K562 (cell line): ENCODE results near the gene ZNF716. TPM values are rescaled to one million over a fixed set of nuclear protein-coding genes. Genes with fewer than 3 reads are reported as not detected.

Experiments used
- ATAC-seq: fragments of 200-7000 bp; cut with Tn5 transposase; 3 replicates; pipeline ENCODE4 v1.9.1; 2020; ENCODE audit warnings: moderate library complexity
- BruUV-seq: library from RNA; stranded (reverse); fragments of 400-500 nt; replicated peaks from 2 replicates; lab custom pipeline; 2021; lab: Mats Ljungman, UMichigan
- CTCF ChIA-PET: fragments of 300-600 bp; formaldehyde crosslinking; extraction: SDS; loops from one replicate; lab custom pipeline; 2021; ENCODE audit warnings: low intra/inter-chr PET ratio; lab: Yijun Ruan, JAX
- POLR2A ChIA-PET: fragments of 300-600, 350-650 bp; sonication (Branson Sonifier 250); formaldehyde crosslinking; extraction: SDS; loops from one replicate; lab custom pipeline; 2021; ENCODE audit warnings: antibody characterized with exemption, inconsistent platforms; lab: Yijun Ruan, JAX
- DNase-seq, 4 experiments: peaks; one replicate each; pipeline versions ENCODE4 v3.0.0 to v3.0.0-alpha.2; 2011 to 2018; ENCODE audit warnings: low spot score in 3 of 4, mixed read lengths in 3 of 4; ENCODE audit errors: extremely low read depth in 1 of 4
- FAIRE-seq: peaks from 2 replicates; lab custom pipeline; 2011; peaks lifted over from hg19 to GRCh38; lab: Jason Lieb, UNC
- H2AFZ ChIP-seq: 2 replicates; pipeline ENCODE4 v1.6.0; 2011; ENCODE audit warnings: low read depth, low read length, control low read depth, inconsistent platforms
- H3K27ac ChIP-seq: fragments of 200-600 bp; 3 replicates; pipeline ENCODE4 v1.8.0; 2011; ENCODE audit warnings: low read depth, mild to moderate bottlenecking, control low read depth, inconsistent platforms, low read length, moderate library complexity, mixed read lengths; ENCODE audit errors: extremely low read depth
- H3K27me3 ChIP-seq, 2 experiments: fragments of 300-600 bp in 1 of 2; 2 replicates in 1 of 2; 3 replicates in 1 of 2; pipeline versions ENCODE4 v1.6.0 to v1.8.0; 2011; ENCODE audit warnings: inconsistent platforms in 2 of 2, low read length in 2 of 2, mild to moderate bottlenecking in 1 of 2, mixed read lengths in 1 of 2, moderate library complexity in 1 of 2; ENCODE audit not compliant: control insufficient read depth in 2 of 2, insufficient read depth in 2 of 2
- H3K36me3 ChIP-seq: fragments of 300-600 bp; 3 replicates; pipeline ENCODE4 v1.8.0; 2011; ENCODE audit warnings: mild to moderate bottlenecking, low read length, inconsistent platforms; ENCODE audit not compliant: control insufficient read depth, insufficient read depth
- H3K4me1 ChIP-seq, 2 experiments: fragments of 200-600 bp in 1 of 2; replicated peaks in 1 of 2; 2 replicates in 1 of 2; 3 replicates in 1 of 2; pipeline versions ENCODE4 v1.5.1 to v1.8.0; 2011; ENCODE audit warnings: inconsistent platforms in 2 of 2, low read length in 2 of 2, mild to moderate bottlenecking in 1 of 2, mixed read lengths in 1 of 2, moderate library complexity in 1 of 2; ENCODE audit not compliant: control insufficient read depth in 2 of 2, insufficient read depth in 2 of 2
- H3K4me2 ChIP-seq: 2 replicates; pipeline ENCODE4 v1.6.1; 2011; ENCODE audit warnings: low read length, control low read depth, inconsistent platforms, mixed read lengths; ENCODE audit not compliant: insufficient read depth
- H3K4me3 ChIP-seq: fragments of 200-600 bp; sonication (generic), shearing (Covaris generic); 2 replicates; pipeline ENCODE4 v1.5.1; 2016; ENCODE audit warnings: control low read depth, inconsistent platforms
- H3K79me2 ChIP-seq: fragments of 200-600 bp; 3 replicates; pipeline ENCODE4 v1.8.0; 2011; ENCODE audit warnings: low read length, inconsistent platforms; ENCODE audit not compliant: control insufficient read depth, insufficient read depth
- H3K9ac ChIP-seq, 2 experiments: 2 replicates each; pipeline versions ENCODE4 v1.6.0 to v1.6.1; 2011; ENCODE audit warnings: low read depth in 2 of 2, low read length in 2 of 2, control low read depth in 1 of 2, inconsistent platforms in 1 of 2, mild to moderate bottlenecking in 1 of 2, mixed read lengths in 1 of 2; ENCODE audit not compliant: insufficient read depth in 1 of 2
- H3K9me1 ChIP-seq: one replicate; pipeline ENCODE4 v1.6.0; 2011; ENCODE audit warnings: inconsistent platforms, mild to moderate bottlenecking, low read length, moderate library complexity; ENCODE audit not compliant: control insufficient read depth, insufficient read depth
- H3K9me3 ChIP-seq: replicated peaks from 2 replicates; pipeline ENCODE4 v1.5.1; 2011; ENCODE audit warnings: low read depth, low read length, inconsistent platforms; ENCODE audit not compliant: control insufficient read depth, insufficient read depth
- H4K20me1 ChIP-seq: replicated peaks from 2 replicates; pipeline ENCODE4 v1.6.1; 2011; ENCODE audit warnings: low read length, inconsistent platforms, mixed read lengths; ENCODE audit not compliant: control insufficient read depth, insufficient read depth
- CEBPB ChIP-seq: fragments of 450-650 bp; IDR thresholded peaks from 2 replicates; pipeline ENCODE4 v1.6.1; 2016; ENCODE audit warnings: missing genetic modification characterization, missing compliant biosample characterization
- CREM ChIP-seq: IDR thresholded peaks from 2 replicates; pipeline ENCODE4 v1.6.1; 2014; ENCODE audit warnings: antibody characterized with exemption, low read depth
- FOXK2 ChIP-seq, 2 experiments: fragments of 450-650 bp; IDR thresholded peaks in 1 of 2; conservative IDR thresholded peaks in 1 of 2; 2 replicates each; pipeline ENCODE4 v1.6.1; 2016; ENCODE audit warnings: low read depth in 2 of 2, mild to moderate bottlenecking in 1 of 2
- HEY1 ChIP-seq: fragments of 250-450 bp; sonication (Bioruptor Pico); IDR thresholded peaks from 2 replicates; pipeline ENCODE4 v1.5.0; 2020; ENCODE audit warnings: mild to moderate bottlenecking, moderate library complexity, borderline replicate concordance
- MCM7 ChIP-seq, 2 experiments: fragments of 450-650 bp; IDR thresholded peaks; 2 replicates each; pipeline ENCODE4 v1.6.1; 2016 to 2018
- MEIS2 ChIP-seq: fragments of 450-650 bp; IDR thresholded peaks from 2 replicates; pipeline ENCODE4 v1.6.1; 2014; ENCODE audit warnings: mild to moderate bottlenecking; ENCODE audit not compliant: partially characterized antibody
- RBM22 ChIP-seq: fragments of 200-400 bp; formaldehyde crosslinking; IDR thresholded peaks from 2 replicates; pipeline ENCODE4 v1.6.1; 2018; ENCODE audit warnings: low read length, low read depth; ENCODE audit not compliant: poor library complexity, severe bottlenecking
- SMARCB1 ChIP-seq: IDR thresholded peaks from 2 replicates; pipeline ENCODE4 v1.6.1; 2011; ENCODE audit warnings: improper control_type of control experiment, low read depth; ENCODE audit not compliant: insufficient read length
- XRCC3 ChIP-seq: fragments of 450-650 bp; IDR thresholded peaks from 2 replicates; pipeline ENCODE4 v1.6.1; 2017; ENCODE audit warnings: mild to moderate bottlenecking, moderate library complexity
- WGBS: fragments of 100-300 bp; shearing (Covaris generic); methylation state at CpG from one replicate; pipeline ENCODE4 v1.1.6; 2016; ENCODE audit warnings: low coverage, mixed read lengths; ENCODE audit not compliant: insufficient coverage; ENCODE audit errors: missing lambda C conversion rate; 5-methylcytosine and 5-hydroxymethylcytosine counted together
- in situ Hi-C: fragments of 300-500 bp; cut with MboI; formaldehyde crosslinking; loops from 4 replicates; pipeline ENCODE4 v1.15.0; 2018; ENCODE audit warnings: inconsistent platforms, mixed read lengths
- intact Hi-C: fragments of 100-400 bp; cut with micrococcal nuclease; formaldehyde crosslinking; loops from 2 replicates; pipeline ENCODE4 v1.14.2; 2022
- polyA plus RNA-seq, 8 experiments: library from polyadenylated mRNA; depleted of rRNA in 4 of 8; stranded (reverse) in 5 of 8; unstranded in 3 of 8; fragments of >200 nt; fragmentation: Nextera tagmentation in 2 of 8; fragmentation: Illumina TruSeq in 1 of 8; extraction: Ambion mirVana in 2 of 8; extraction: Trizol in 1 of 8; gene quantifications; 2 replicates each; pipeline versions ENCODE4 v1.2.1 to v1.2.3, GENCODE V29; 2011 to 2014; ENCODE audit warnings: inconsistent platforms in 1 of 8, missing spikeins in 1 of 8
- total RNA-seq, 7 experiments: library from RNA; depleted of rRNA in 6 of 7; stranded (reverse); fragments of >200 nt in 6 of 7; fragmentation: Illumina TruSeq in 2 of 7; extraction: Trizol in 2 of 7; gene quantifications; 2 replicates each; pipeline versions ENCODE4 v1.2.1 to v1.2.3, GENCODE V29; 2011 to 2021; ENCODE audit warnings: low replicate concordance in 1 of 7

ZNF716 gene
- total and polyA plus RNA-seq, 9 of the 15 experiments (the other 6 are each of a cell fraction or from before 2014, with no cell fraction given) = not detected

- no peak for TF ChIP-seq XRCC3
- TF ChIP-seq MCM7 (IDR thresholded peaks at IDR 0.05) = no peak
- TF ChIP-seq FOXK2 (conservative IDR thresholded peaks at IDR 0.05 in 1 of 2, IDR thresholded peaks at IDR 0.05 in 1 of 2; ENCODE audit: low read depth in 2 of 2) = no peak
- TF ChIP-seq CEBPB = no peak
These were observed 37.4 kb upstream of the ZNF716 start (continued) for GRCh38 chr7:57412618-57413017.

- in situ Hi-C loops = no loop called here
- ChIA-PET CTCF (no interaction called here), POLR2A (interaction anchor here (1.0 kb wide), 1 partner anchor 8 kb away, joined by 3 read pairs; no protein-coding TSS in a partner anchor)
- Histone ChIP-seq H3K9me3 (no peaks in the 10 kb centered on the region), H4K20me1 (no peaks in the 10 kb centered on the region), H3K4me2 (no peak overlapping the region), H3K4me1 (no peaks in the 10 kb centered on the region), H3K9me1 (no peaks in the 10 kb centered on the region), H3K36me3 (no peaks in the 10 kb centered on the region), H3K27me3 (no peaks in the 10 kb centered on the region), H3K4me3 (no peak overlapping the region), H3K9ac (no peak overlapping the region), H3K79me2 (no peaks in the 10 kb centered on the region), H3K27ac (no peak overlapping the region), H2AFZ (no peak overlapping the region)
- intact Hi-C loops = no loop called here
- no peak for TF ChIP-seq RBM22
- no peak for TF ChIP-seq CREM
- no peak for TF ChIP-seq MEIS2
- TF ChIP-seq CEBPB = no peak
- no peak for TF ChIP-seq HEY1
- TF ChIP-seq SMARCB1 = no peak
- no TSS peak for BruUV-seq
- ATAC-seq (no peak), DNase-seq (no peak), FAIRE-seq (no peak)
- WGBS = 2% methylated on average over 7 of the region's 7 CpGs
These were observed 36.2 kb upstream of the ZNF716 start for GRCh38 chr7:57413529-57414398.
